Gastroesophageal sphincter (tissue), 4 donors: ENCODE data around the gene FIGN. TPM values are rescaled to one million over a fixed set of nuclear protein-coding genes. Genes with fewer than 3 reads are reported as not detected.

Source experiments
- ATAC-seq: fragments of 150-250 bp; one replicate; pipeline ENCODE4 v1.9.1; 2016; ENCODE audit warnings: mild to moderate bottlenecking, moderate library complexity
- H3K27ac ChIP-seq, 4 donors: fragments of 200-600 bp; sonication (generic) in 3 of 4; 1 replicate in 3 of 4; 2 replicates in 1 of 4; pipeline ENCODE4 v1.5.1; 2016 to 2019
- H3K27me3 ChIP-seq: fragments of 200-600 bp; sonication (generic); one replicate; pipeline ENCODE4 v1.5.1; 2019
- H3K36me3 ChIP-seq, 2 donors: fragments of 200-600 bp; sonication (generic); one replicate each; pipeline ENCODE4 v1.5.1; 2019; ENCODE audit warnings: control low read depth in 1 of 2
- H3K4me1 ChIP-seq, 3 donors: fragments of 200-600 bp; sonication (generic); 1 replicate in 2 of 3; 2 replicates in 1 of 3; pipeline ENCODE4 v1.5.1; 2016 to 2019; ENCODE audit warnings: control low read depth in 2 of 3
- H3K4me3 ChIP-seq, 2 donors: fragments of 200-600 bp; sonication (generic); one replicate each; pipeline ENCODE4 v1.5.1; 2019; ENCODE audit warnings: mild to moderate bottlenecking in 1 of 2, moderate library complexity in 1 of 2
- H3K9me3 ChIP-seq, 3 donors: fragments of 200-600 bp; sonication (generic); one replicate each; pipeline ENCODE4 v1.5.1; 2017 to 2019; ENCODE audit warnings: control low read depth in 2 of 3
- EP300 ChIP-seq: sonication (generic); formaldehyde crosslinking; IDR thresholded peaks from one replicate; pipeline ENCODE4 v1.6.1; 2017; ENCODE audit warnings: antibody characterized with exemption, mild to moderate bottlenecking
- POLR2A ChIP-seq, 2 donors: fragments of 450-650 bp; IDR thresholded peaks; one replicate each; pipeline ENCODE4 v1.6.1; 2017; ENCODE audit warnings: antibody characterized with exemption in 2 of 2, mild to moderate bottlenecking in 2 of 2, moderate library complexity in 1 of 2
- POLR2AphosphoS5 ChIP-seq: sonication (generic); formaldehyde crosslinking; IDR thresholded peaks from one replicate; pipeline ENCODE4 v1.6.1; 2017; ENCODE audit warnings: antibody characterized with exemption
- WGBS, 2 donors: methylation state at CpG; one replicate each; pipeline ENCODE4 v1.1.5; 2018; ENCODE audit warnings: low coverage in 1 of 2; 5-methylcytosine and 5-hydroxymethylcytosine counted together
- total RNA-seq, 4 donors: library from RNA; depleted of rRNA; stranded (reverse); fragments of >200 nt; gene quantifications; one replicate each; pipeline ENCODE4 v1.1.0, GENCODE V29; 2016
- TF ChIP-seq, protein P1 (sequence below), 4 experiments: fragments of 200-600 bp in 2 of 4; fragments of 450-650 bp in 2 of 4; sonication (generic) in 1 of 4; IDR thresholded peaks; one replicate each; pipeline ENCODE4 v1.5.1; 2017 to 2019; ENCODE audit warnings: antibody characterized with exemption in 4 of 4, mild to moderate bottlenecking in 2 of 4, moderate library complexity in 2 of 4

The FIGN gene
- total RNA-seq, 4 donors from 2014 or later, result 5.0 to 17.5 (median 10.2) TPM

DNA sequence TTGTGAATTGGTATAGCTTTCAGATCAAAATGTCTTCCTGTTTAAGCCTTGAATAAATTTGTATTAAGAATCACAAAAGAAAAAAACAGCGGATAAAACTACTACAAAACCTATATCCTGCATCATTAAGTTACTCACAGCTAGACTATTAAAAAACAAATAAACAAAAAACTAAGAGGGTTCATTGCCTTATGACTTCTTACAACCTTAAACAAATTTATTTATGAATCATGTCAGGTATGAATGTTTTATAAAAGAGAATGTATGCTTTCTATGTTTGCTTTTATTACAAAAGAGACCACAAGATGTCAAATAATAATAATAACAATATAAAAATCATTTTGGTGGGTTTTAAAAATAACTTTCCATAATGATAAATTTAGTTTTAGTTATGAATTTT, 109.6 kb downstream of the FIGN start:
- 70 to 94% methylated on average over 1 of the region's 1 CpG for WGBS, 2 donors
- H3K4me1 ChIP-seq, result no peaks in the 10 kb centered on the region
- no peaks in the 10 kb centered on the region for H3K27me3 ChIP-seq

DNA sequence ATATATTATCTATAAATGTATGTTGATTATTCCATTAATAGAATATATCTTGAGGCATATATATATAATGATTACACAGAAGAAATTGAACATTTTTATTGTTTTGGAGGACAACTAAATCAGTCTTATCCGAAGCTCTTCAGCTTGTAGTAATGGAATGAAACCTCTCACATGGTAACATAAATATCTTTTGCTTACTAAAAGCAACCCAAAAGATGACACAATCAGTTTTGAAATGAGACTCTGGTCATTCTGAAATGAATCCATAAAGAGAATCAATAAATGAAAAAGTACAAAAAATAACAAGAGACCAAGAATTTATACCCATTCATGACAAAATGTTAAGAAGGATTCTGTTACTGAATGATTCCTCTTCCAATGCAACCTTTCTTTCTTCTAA, 110.2 kb downstream of the FIGN start:
- H3K9me3 ChIP-seq, result no peaks in the 10 kb centered on the region
- no peaks in the 10 kb centered on the region for H3K4me1 ChIP-seq
- TF ChIP-seq EP300 (no peak), POLR2A (IDR thresholded peaks at IDR 0.05) (no peak), POLR2AphosphoS5 (no peak)
- TF ChIP-seq, protein P1, sequence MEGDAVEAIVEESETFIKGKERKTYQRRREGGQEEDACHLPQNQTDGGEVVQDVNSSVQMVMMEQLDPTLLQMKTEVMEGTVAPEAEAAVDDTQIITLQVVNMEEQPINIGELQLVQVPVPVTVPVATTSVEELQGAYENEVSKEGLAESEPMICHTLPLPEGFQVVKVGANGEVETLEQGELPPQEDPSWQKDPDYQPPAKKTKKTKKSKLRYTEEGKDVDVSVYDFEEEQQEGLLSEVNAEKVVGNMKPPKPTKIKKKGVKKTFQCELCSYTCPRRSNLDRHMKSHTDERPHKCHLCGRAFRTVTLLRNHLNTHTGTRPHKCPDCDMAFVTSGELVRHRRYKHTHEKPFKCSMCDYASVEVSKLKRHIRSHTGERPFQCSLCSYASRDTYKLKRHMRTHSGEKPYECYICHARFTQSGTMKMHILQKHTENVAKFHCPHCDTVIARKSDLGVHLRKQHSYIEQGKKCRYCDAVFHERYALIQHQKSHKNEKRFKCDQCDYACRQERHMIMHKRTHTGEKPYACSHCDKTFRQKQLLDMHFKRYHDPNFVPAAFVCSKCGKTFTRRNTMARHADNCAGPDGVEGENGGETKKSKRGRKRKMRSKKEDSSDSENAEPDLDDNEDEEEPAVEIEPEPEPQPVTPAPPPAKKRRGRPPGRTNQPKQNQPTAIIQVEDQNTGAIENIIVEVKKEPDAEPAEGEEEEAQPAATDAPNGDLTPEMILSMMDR (IDR thresholded peaks at IDR 0.05), result no peak
- no peak overlapping the region for H3K27ac ChIP-seq
- no peak overlapping the region for H3K4me3 ChIP-seq
- no peak for ATAC-seq
- 82 to 87% methylated on average over 1 of the region's 1 CpG for WGBS, 2 donors
- no peaks in the 10 kb centered on the region for H3K27me3 ChIP-seq
- H3K36me3 ChIP-seq, result no peaks in the 10 kb centered on the region

More for the DNA sequence above, 109.6 kb downstream of the FIGN start:
- no peak for ATAC-seq
- TF ChIP-seq, protein P1 (IDR thresholded peaks at IDR 0.05), result no peak
- TF ChIP-seq POLR2AphosphoS5 (no peak), EP300 (no peak), POLR2A (IDR thresholded peaks at IDR 0.05) (no peak)
- Histone ChIP-seq H3K4me3 (no peak overlapping the region), H3K9me3 (no peaks in the 10 kb centered on the region), H3K36me3 (no peaks in the 10 kb centered on the region), H3K27ac (no peak overlapping the region)

DNA sequence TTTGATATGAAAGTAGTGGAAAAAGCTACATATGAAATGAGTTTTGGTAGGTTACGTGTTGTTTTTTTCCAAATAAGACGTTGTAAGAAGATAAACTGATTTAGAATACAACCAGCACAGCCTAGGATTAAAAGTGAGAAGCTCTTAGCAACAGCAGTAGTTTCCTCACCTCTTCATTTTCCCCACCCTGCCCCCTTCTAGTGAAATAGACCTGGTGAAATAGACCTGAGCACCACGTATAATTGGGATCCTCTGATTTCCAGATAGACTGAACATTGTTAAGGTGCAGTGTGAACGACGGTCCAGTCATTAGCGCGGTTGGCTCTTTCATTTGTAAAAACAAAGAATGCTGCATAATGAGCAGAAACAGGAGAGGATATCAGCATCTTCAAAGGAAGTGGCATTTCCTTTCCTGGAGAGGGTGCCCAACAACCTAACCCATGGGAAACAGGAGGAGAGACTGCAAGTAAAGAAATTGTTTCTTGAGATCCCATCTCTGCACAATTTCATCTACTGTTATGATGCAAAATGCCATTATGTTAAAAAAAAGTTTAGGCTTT, 114.3 kb downstream of the FIGN start:
- no peak overlapping the region for H3K4me3 ChIP-seq
- ATAC-seq, result no peak
- TF ChIP-seq EP300 (no peak), POLR2AphosphoS5 (no peak), POLR2A (IDR thresholded peaks at IDR 0.05) (no peak)
- TF ChIP-seq, protein P1 (IDR thresholded peaks at IDR 0.05), result no peak
- H3K9me3 ChIP-seq, result no peaks in the 10 kb centered on the region
- no peaks in the 10 kb centered on the region for H3K36me3 ChIP-seq
- no peaks in the 10 kb centered on the region for H3K27me3 ChIP-seq
- H3K4me1 ChIP-seq, result no peaks in the 10 kb centered on the region
- WGBS, 2 donors, result 63 to 66% methylated on average over 7 of the region's 7 CpGs
- H3K27ac ChIP-seq, result no peak overlapping the region

DNA sequence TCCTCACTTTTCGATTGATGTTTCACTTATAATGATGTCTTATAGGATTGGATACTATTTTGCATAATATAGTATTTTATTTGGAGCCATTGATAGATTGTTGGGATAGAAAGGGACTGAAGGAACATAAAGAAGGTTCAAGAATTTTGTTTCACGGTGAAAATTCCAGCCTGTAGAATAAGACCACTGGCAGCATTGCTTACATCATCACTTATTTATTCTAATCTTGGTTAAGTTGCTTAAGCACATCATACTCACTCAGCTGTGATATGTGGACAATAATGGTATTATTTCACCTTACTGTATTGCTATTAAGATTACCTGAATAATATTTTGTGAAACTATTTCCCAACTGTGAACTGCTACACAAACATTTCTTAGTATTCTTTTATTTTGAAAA, 118.3 kb downstream of the FIGN start:
- Histone ChIP-seq H3K4me1 (no peaks in the 10 kb centered on the region), H3K27me3 (no peaks in the 10 kb centered on the region), H3K36me3 (no peaks in the 10 kb centered on the region), H3K4me3 (no peak overlapping the region), H3K9me3 (no peaks in the 10 kb centered on the region), H3K27ac (no peak overlapping the region)
- ATAC-seq, result no peak
- WGBS, 2 donors, result 78 to 97% methylated on average over 2 of the region's 2 CpGs
- TF ChIP-seq POLR2A (IDR thresholded peaks at IDR 0.05) (no peak), EP300 (no peak), POLR2AphosphoS5 (no peak)
- TF ChIP-seq, protein P1 (IDR thresholded peaks at IDR 0.05), result no peak

DNA sequence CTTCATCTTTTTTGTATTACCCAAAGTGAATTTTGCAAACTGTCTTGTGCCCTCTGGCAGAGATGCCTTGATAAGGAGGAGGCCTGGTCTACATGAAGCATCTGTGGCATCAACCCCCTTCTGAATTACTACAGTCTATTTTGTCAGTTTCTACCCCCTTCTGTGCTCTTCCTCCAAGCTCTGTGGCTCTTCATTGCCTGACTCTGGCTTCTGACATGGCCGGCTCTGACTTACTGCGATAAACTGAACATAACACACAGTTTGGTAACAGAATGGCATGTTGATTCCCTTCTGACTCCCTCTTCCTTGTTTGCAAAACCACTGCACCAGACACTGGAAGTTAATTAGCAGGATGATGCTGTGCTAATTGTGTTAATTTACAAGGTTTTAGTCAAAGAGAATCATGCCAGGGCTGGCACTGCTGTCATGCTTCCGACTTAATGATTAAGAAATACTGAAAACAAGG, 122.5 kb downstream of the FIGN start:
- Histone ChIP-seq H3K9me3 (no peaks in the 10 kb centered on the region), H3K27me3 (no peaks in the 10 kb centered on the region), H3K36me3 (peaks cover 0 to 24% of the 10 kb centered on the region in 2 donors), H3K4me3 (no peak overlapping the region), H3K4me1 (no peaks in the 10 kb centered on the region), H3K27ac (no peak overlapping the region)
- TF ChIP-seq POLR2AphosphoS5 (no peak), EP300 (no peak), POLR2A (IDR thresholded peaks at IDR 0.05) (no peak)
- TF ChIP-seq, protein P1 (IDR thresholded peaks at IDR 0.05), result no peak
- no peak for ATAC-seq
- 76 to 77% methylated on average over 3 of the region's 3 CpGs for WGBS, 2 donors
